ENCODE data around the gene SENP7.

Gene SENP7

DNA sequence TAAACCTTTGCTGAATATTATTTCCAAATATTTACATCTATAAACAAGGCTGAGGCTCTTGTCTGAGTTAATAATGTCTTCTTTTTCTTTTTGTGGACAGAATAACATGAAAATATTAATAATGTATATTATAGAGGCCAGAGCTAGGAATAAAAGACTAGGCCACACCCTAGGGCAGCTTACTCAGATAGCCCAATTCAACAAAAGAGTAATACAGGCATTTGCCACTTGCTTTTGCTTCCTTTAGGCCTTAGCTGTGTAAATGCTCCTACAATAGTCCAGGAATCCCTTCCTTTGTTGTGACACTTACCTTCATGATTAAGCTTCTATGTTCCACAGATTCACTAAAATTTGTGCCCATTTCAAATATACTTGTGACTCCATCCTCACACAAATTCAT lies 209.2 kb downstream of the SENP7 start:
- H3K9me3 ChIP-seq (ENCODE audit: control insufficient read depth, insufficient read depth, low read length), result peaks cover 9% of the 10 kb centered on the region
- TF ChIP-seq, protein P1, sequence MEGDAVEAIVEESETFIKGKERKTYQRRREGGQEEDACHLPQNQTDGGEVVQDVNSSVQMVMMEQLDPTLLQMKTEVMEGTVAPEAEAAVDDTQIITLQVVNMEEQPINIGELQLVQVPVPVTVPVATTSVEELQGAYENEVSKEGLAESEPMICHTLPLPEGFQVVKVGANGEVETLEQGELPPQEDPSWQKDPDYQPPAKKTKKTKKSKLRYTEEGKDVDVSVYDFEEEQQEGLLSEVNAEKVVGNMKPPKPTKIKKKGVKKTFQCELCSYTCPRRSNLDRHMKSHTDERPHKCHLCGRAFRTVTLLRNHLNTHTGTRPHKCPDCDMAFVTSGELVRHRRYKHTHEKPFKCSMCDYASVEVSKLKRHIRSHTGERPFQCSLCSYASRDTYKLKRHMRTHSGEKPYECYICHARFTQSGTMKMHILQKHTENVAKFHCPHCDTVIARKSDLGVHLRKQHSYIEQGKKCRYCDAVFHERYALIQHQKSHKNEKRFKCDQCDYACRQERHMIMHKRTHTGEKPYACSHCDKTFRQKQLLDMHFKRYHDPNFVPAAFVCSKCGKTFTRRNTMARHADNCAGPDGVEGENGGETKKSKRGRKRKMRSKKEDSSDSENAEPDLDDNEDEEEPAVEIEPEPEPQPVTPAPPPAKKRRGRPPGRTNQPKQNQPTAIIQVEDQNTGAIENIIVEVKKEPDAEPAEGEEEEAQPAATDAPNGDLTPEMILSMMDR (IDR thresholded peaks at IDR 0.05; ENCODE audit: low read depth, low read length, poor library complexity, severe bottlenecking), result no peak
- no peak for TF ChIP-seq EZH2phosphoT487 (IDR thresholded peaks at IDR 0.05; ENCODE audit: borderline replicate concordance, low read length)
- no peak overlapping the region for H3K27ac ChIP-seq (ENCODE audit: low read depth, low read length)
- H4K20me1 ChIP-seq (ENCODE audit: control insufficient read depth, insufficient read depth, low read depth, low read length), result no peaks in the 10 kb centered on the region
- no peaks in the 10 kb centered on the region for H3K9me2 ChIP-seq (replicated peaks; ENCODE audit: control insufficient read depth, low read length)
- H3K27me3 ChIP-seq (ENCODE audit: control insufficient read depth, low read length), result no peaks in the 10 kb centered on the region
- H3F3A ChIP-seq (ENCODE audit: control insufficient read depth, insufficient read depth), result no peaks in the 10 kb centered on the region
- no peak overlapping the region for H3K4me2 ChIP-seq (ENCODE audit: low read length)
- H3K36me3 ChIP-seq (ENCODE audit: control insufficient read depth, low read length), result no peaks in the 10 kb centered on the region
- no peaks in the 10 kb centered on the region for H3K4me1 ChIP-seq (ENCODE audit: control insufficient read depth, low read length)
- H3K4me3 ChIP-seq (ENCODE audit: low read length), result no peak overlapping the region
- H3K79me2 ChIP-seq (ENCODE audit: control insufficient read depth, low read length), result no peaks in the 10 kb centered on the region

DNA sequence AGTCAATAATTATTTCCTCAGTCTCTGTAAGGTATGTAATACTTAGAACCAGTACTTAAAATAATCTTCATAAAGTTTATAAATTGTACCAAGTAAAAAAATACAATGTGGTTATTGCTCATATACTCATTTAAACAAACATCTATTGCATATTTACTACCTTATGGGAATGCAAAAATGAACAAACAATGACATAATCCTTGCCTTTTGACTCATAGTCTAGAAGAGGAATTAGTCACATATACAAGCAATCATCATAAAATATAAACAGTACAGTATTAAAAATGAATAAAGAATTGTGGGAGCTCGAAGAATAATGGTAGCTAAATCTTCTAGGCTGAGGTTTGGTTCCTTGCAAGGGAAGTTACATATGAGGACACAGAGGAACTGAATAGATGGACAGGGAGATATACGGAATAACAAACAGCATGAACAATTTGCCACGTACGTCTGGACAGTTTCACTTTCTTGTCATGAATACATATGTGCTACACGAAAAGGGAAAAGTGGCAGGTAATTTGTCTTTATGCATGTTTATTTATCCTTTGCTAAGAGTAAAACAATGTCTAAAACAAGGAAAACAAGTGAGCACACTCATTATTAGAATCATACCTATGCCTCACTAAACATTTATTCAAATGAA lies 209.8 kb downstream of the SENP7 start:
- H3K27me3 ChIP-seq (ENCODE audit: control insufficient read depth, low read length), result no peaks in the 10 kb centered on the region
- H3K4me1 ChIP-seq (ENCODE audit: control insufficient read depth, low read length), result no peaks in the 10 kb centered on the region
- H3K9me3 ChIP-seq (ENCODE audit: control insufficient read depth, insufficient read depth, low read length), result peaks cover 6% of the 10 kb centered on the region
- H4K20me1 ChIP-seq (ENCODE audit: control insufficient read depth, insufficient read depth, low read depth, low read length), result no peaks in the 10 kb centered on the region
- no peaks in the 10 kb centered on the region for H3K36me3 ChIP-seq (ENCODE audit: control insufficient read depth, low read length)
- H3K79me2 ChIP-seq (ENCODE audit: control insufficient read depth, low read length), result no peaks in the 10 kb centered on the region
- no peaks in the 10 kb centered on the region for H3F3A ChIP-seq (ENCODE audit: control insufficient read depth, insufficient read depth)
- no peaks in the 10 kb centered on the region for H3K9me2 ChIP-seq (replicated peaks; ENCODE audit: control insufficient read depth, low read length)
- TF ChIP-seq, protein P1 (IDR thresholded peaks at IDR 0.05; ENCODE audit: low read depth, low read length, poor library complexity, severe bottlenecking), result no peak
- TF ChIP-seq EZH2phosphoT487 (IDR thresholded peaks at IDR 0.05; ENCODE audit: borderline replicate concordance, low read length), result no peak
- no peak overlapping the region for H3K4me2 ChIP-seq (ENCODE audit: low read length)
- no peak overlapping the region for H3K4me3 ChIP-seq (ENCODE audit: low read length)
- no peak overlapping the region for H3K27ac ChIP-seq (ENCODE audit: low read depth, low read length)

DNA sequence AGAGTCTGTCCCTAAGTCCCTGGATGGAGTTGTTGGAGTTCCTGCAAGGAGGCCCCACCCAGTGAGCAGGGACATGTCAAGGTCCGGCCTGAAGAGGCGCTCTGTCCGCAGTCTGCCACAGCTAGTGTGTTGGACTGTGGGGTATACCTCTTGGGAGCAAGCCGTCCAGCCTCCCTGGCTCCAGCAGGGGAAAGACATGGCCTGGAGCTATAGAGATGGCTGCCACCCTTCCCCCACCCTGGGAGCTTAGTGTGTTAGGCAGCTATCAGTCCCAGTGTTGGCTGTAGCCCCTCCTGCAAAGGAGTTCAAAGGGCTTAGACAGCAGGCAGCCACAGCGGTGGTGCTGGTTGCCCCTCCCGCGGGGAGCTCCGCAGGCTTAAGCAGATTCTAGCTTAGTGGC lies 212.9 kb downstream of the SENP7 start:
- H3K4me1 ChIP-seq (ENCODE audit: control insufficient read depth, low read length), result no peaks in the 10 kb centered on the region

More for the DNA sequence above, 212.9 kb downstream of the SENP7 start:
- Histone ChIP-seq H4K20me1 (ENCODE audit: control insufficient read depth, insufficient read depth, low read depth, low read length) (no peaks in the 10 kb centered on the region), H3K27ac (ENCODE audit: low read depth, low read length) (no peak overlapping the region), H3K79me2 (ENCODE audit: control insufficient read depth, low read length) (no peaks in the 10 kb centered on the region), H3K27me3 (ENCODE audit: control insufficient read depth, low read length) (no peaks in the 10 kb centered on the region), H3K36me3 (ENCODE audit: control insufficient read depth, low read length) (no peaks in the 10 kb centered on the region), H3F3A (ENCODE audit: control insufficient read depth, insufficient read depth) (no peaks in the 10 kb centered on the region), H3K9me2 (replicated peaks; ENCODE audit: control insufficient read depth, low read length) (no peaks in the 10 kb centered on the region), H3K9me3 (ENCODE audit: control insufficient read depth, insufficient read depth, low read length) (no peaks in the 10 kb centered on the region), H3K4me2 (ENCODE audit: low read length) (no peak overlapping the region), H3K4me3 (ENCODE audit: low read length) (no peak overlapping the region)
- TF ChIP-seq, protein P1 (IDR thresholded peaks at IDR 0.05; ENCODE audit: low read depth, low read length, poor library complexity, severe bottlenecking), result no peak
- TF ChIP-seq EZH2phosphoT487 (IDR thresholded peaks at IDR 0.05; ENCODE audit: borderline replicate concordance, low read length), result no peak
